ENCODE data around the gene TTN.

GRCh38 chr2:178732913-178733312 is 74.3 kb downstream of the TTN start:
- TF ChIP-seq, protein P1, sequence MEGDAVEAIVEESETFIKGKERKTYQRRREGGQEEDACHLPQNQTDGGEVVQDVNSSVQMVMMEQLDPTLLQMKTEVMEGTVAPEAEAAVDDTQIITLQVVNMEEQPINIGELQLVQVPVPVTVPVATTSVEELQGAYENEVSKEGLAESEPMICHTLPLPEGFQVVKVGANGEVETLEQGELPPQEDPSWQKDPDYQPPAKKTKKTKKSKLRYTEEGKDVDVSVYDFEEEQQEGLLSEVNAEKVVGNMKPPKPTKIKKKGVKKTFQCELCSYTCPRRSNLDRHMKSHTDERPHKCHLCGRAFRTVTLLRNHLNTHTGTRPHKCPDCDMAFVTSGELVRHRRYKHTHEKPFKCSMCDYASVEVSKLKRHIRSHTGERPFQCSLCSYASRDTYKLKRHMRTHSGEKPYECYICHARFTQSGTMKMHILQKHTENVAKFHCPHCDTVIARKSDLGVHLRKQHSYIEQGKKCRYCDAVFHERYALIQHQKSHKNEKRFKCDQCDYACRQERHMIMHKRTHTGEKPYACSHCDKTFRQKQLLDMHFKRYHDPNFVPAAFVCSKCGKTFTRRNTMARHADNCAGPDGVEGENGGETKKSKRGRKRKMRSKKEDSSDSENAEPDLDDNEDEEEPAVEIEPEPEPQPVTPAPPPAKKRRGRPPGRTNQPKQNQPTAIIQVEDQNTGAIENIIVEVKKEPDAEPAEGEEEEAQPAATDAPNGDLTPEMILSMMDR (IDR thresholded peaks at IDR 0.05; ENCODE audit: low read depth, low read length) = no peak
- no peak for TF ChIP-seq EZH2phosphoT487 (IDR thresholded peaks at IDR 0.05; ENCODE audit: low read depth)

Data from OCI-LY3 (cell line).